ENCODE data around the gene TMEM178B.

The TMEM178B gene

GRCh38 chr7:141072548-141073172, 1.2 kb upstream of the TMEM178B start:
- no peak for TF ChIP-seq REST (IDR thresholded peaks at IDR 0.05; ENCODE audit: insufficient read depth in 1 of 2, low read depth in 2 of 2, low read length in 2 of 2)
- TF ChIP-seq SIN3A (IDR thresholded peaks at IDR 0.05; ENCODE audit: borderline replicate concordance, insufficient read depth, low read length) = no peak
- TF ChIP-seq POLR2AphosphoS5 (IDR thresholded peaks at IDR 0.05; ENCODE audit: low read depth, low read length) = no peak
- TF ChIP-seq FOXP2 (optimal IDR thresholded peaks at IDR 0.05; ENCODE audit: borderline replicate concordance, extremely low read depth, extremely low read length, insufficient read depth) = no peak
- no peak for TF ChIP-seq TAF1 (IDR thresholded peaks at IDR 0.05; ENCODE audit: borderline replicate concordance, insufficient read depth, low read length)

- peak; percentile 66 to 90 for TF ChIP-seq REST (IDR thresholded peaks at IDR 0.05; ENCODE audit: insufficient read depth in 1 of 2, low read depth in 2 of 2, low read length in 2 of 2)
- no peak for TF ChIP-seq FOXP2 (optimal IDR thresholded peaks at IDR 0.05; ENCODE audit: borderline replicate concordance, extremely low read depth, extremely low read length, insufficient read depth)
- TF ChIP-seq POLR2AphosphoS5 (IDR thresholded peaks at IDR 0.05; ENCODE audit: low read depth, low read length) = no peak
Measured at GRCh38 chr7:141073173-141073640, 657 bp upstream of the TMEM178B start.

GRCh38 chr7:141074162-141074991, 513 bp downstream of the TMEM178B start:
- no peak for TF ChIP-seq REST (IDR thresholded peaks at IDR 0.05; ENCODE audit: insufficient read depth in 1 of 2, low read depth in 2 of 2, low read length in 2 of 2)
- no peak for TF ChIP-seq SIN3A (IDR thresholded peaks at IDR 0.05; ENCODE audit: borderline replicate concordance, insufficient read depth, low read length)
- TF ChIP-seq TAF1 (IDR thresholded peaks at IDR 0.05; ENCODE audit: borderline replicate concordance, insufficient read depth, low read length) = no peak
- TF ChIP-seq POLR2AphosphoS5 (IDR thresholded peaks at IDR 0.05; ENCODE audit: low read depth, low read length) = no peak
- no peak for TF ChIP-seq FOXP2 (optimal IDR thresholded peaks at IDR 0.05; ENCODE audit: borderline replicate concordance, extremely low read depth, extremely low read length, insufficient read depth)

GRCh38 chr7:141074997-141075396, 1.1 kb downstream of the TMEM178B start:
- TF ChIP-seq REST (IDR thresholded peaks at IDR 0.05; ENCODE audit: insufficient read depth in 1 of 2, low read depth in 2 of 2, low read length in 2 of 2) (no peak), SIN3A (IDR thresholded peaks at IDR 0.05; ENCODE audit: borderline replicate concordance, insufficient read depth, low read length) (no peak), TAF1 (IDR thresholded peaks at IDR 0.05; ENCODE audit: borderline replicate concordance, insufficient read depth, low read length) (no peak), FOXP2 (optimal IDR thresholded peaks at IDR 0.05; ENCODE audit: borderline replicate concordance, extremely low read depth, extremely low read length, insufficient read depth) (no peak), POLR2AphosphoS5 (IDR thresholded peaks at IDR 0.05; ENCODE audit: low read depth, low read length) (no peak)

Data from PFSK-1 (cell line).